HL-60 (cell line): Measurements from ENCODE around the gene B3GALT4. TPM values are rescaled to one million over a fixed set of nuclear protein-coding genes. Genes with fewer than 3 reads are reported as not detected.

Experiments
- DNase-seq, 2 experiments: peaks; one replicate each; pipeline ENCODE4 v3.0.0-alpha.2; 2010 to 2020; ENCODE audit warnings: low read depth in 1 of 2, low spot score in 1 of 2
- H3K27ac ChIP-seq: fragments of 250-450 bp; sonication (Bioruptor Pico); replicated peaks from 2 replicates; pipeline ENCODE4 v1.5.1; 2020; ENCODE audit warnings: mild to moderate bottlenecking, moderate library complexity
- H3K27me3 ChIP-seq: fragments of 250-450 bp; sonication (Bioruptor Pico); 2 replicates; pipeline ENCODE4 v1.5.1; 2021; ENCODE audit warnings: mild to moderate bottlenecking, moderate library complexity; ENCODE audit not compliant: insufficient read depth, poor library complexity, severe bottlenecking
- H3K4me3 ChIP-seq: replicated peaks from 2 replicates; pipeline ENCODE4 v1.5.1; 2011; ENCODE audit warnings: mild to moderate bottlenecking, control low read depth, low read length; ENCODE audit not compliant: insufficient read depth
- CTCF ChIP-seq: IDR thresholded peaks from one replicate; pipeline ENCODE4 v1.5.1; 2011; ENCODE audit warnings: low read length, control low read depth, inconsistent platforms; ENCODE audit not compliant: insufficient read depth
- GABPA ChIP-seq: IDR thresholded peaks from 2 replicates; pipeline ENCODE4 v1.6.1; 2012; ENCODE audit warnings: low read depth
- POLR2AphosphoS5 ChIP-seq: IDR thresholded peaks from 2 replicates; pipeline ENCODE4 v1.6.1; 2012; ENCODE audit warnings: low read depth
- REST ChIP-seq: IDR thresholded peaks from 2 replicates; pipeline ENCODE4 v1.6.1; 2012; ENCODE audit warnings: low read depth; ENCODE audit not compliant: insufficient replicate concordance
- SPI1 ChIP-seq: IDR thresholded peaks from 2 replicates; pipeline ENCODE4 v1.6.1; 2012; ENCODE audit warnings: low read depth, mild to moderate bottlenecking, borderline replicate concordance
- microRNA-seq: library from miRNA; unstranded; fragments of <30 nt; microRNA quantifications from one replicate; pipeline ENCODE4, GENCODE V29; 2018

B3GALT4 gene

GRCh38 chr6:33323623-33323948 lies 46.7 kb downstream of the B3GALT4 start:
- H3K27me3 ChIP-seq = no peaks in the 10 kb centered on the region
- peak overlapping the region; percentile 86 for H3K27ac ChIP-seq
- TF ChIP-seq REST (no peak), CTCF (no peak), SPI1 (no peak), POLR2AphosphoS5 (no peak), GABPA (no peak)
- H3K4me3 ChIP-seq = peak overlapping the region; percentile 58
- no peak for DNase-seq

- Histone ChIP-seq H3K27ac (peak overlapping the region; percentile 86), H3K27me3 (no peaks in the 10 kb centered on the region), H3K4me3 (peak overlapping the region; percentile 58)
- peak in 1 of 2 experiments; percentile 31 for DNase-seq
- TF ChIP-seq SPI1 (peak; percentile 76), GABPA (no peak; the same call in 1 of the 2 replicates)
Observed at GRCh38 chr6:33324125-33324524, 47.2 kb downstream of the B3GALT4 start.

Small RNA genes lying within 50 kb of the gene (microRNA-seq; reads per million reads assigned to microRNA genes)
- gene MIR6834 (not detected), gene MIR6873 (not detected)
